HepG2 (cell line): Measurements from ENCODE around the gene CFAP210. TPM values are rescaled to one million over a fixed set of nuclear protein-coding genes. Genes with fewer than 3 reads are reported as not detected.
A peak's percentile ranks its signal among the peaks of the same experiment; 100 is the strongest.

Experiments used
- BCL3 ChIP-seq: sonication (generic); formaldehyde crosslinking; IDR thresholded peaks from 2 replicates; pipeline ENCODE4 v1.5.1; 2020; ENCODE audit warnings: mild to moderate bottlenecking, missing genetic modification reagents, moderate library complexity
- CHCHD3 ChIP-seq: sonication (generic); formaldehyde crosslinking; IDR thresholded peaks from 2 replicates; pipeline ENCODE4 v1.8.0; 2022; ENCODE audit warnings: mild to moderate bottlenecking, missing genetic modification reagents, moderate library complexity
- EED ChIP-seq: sonication (generic); formaldehyde crosslinking; IDR thresholded peaks from 2 replicates; pipeline ENCODE4 v1.5.0; 2020; ENCODE audit warnings: mild to moderate bottlenecking, missing genetic modification reagents
- FOXJ3 ChIP-seq: sonication (generic); formaldehyde crosslinking; IDR thresholded peaks from 2 replicates; pipeline ENCODE4 v1.4.0; 2020; ENCODE audit warnings: missing genetic modification reagents, mild to moderate bottlenecking, borderline replicate concordance
- HES4 ChIP-seq: sonication (generic); formaldehyde crosslinking; IDR thresholded peaks from 2 replicates; pipeline ENCODE4 v1.9.0; 2021; ENCODE audit warnings: mild to moderate bottlenecking, missing genetic modification reagents, borderline replicate concordance
- MED8 ChIP-seq: sonication (generic); formaldehyde crosslinking; IDR thresholded peaks from 2 replicates; pipeline ENCODE4 v1.8.1; 2023; ENCODE audit warnings: mild to moderate bottlenecking, missing genetic modification reagents; ENCODE audit not compliant: insufficient replicate concordance
- NFATC3 ChIP-seq: sonication (generic); formaldehyde crosslinking; IDR thresholded peaks from 2 replicates; pipeline ENCODE4 v1.5.1; 2020; ENCODE audit warnings: mild to moderate bottlenecking, missing genetic modification reagents
- SP2 ChIP-seq: sonication (generic); formaldehyde crosslinking; IDR thresholded peaks from 2 replicates; pipeline ENCODE4 v1.5.1; 2020; ENCODE audit warnings: mild to moderate bottlenecking, missing genetic modification reagents
- TFDP1 ChIP-seq: IDR thresholded peaks from 2 replicates; pipeline ENCODE4 v1.6.1; 2016; ENCODE audit warnings: missing compliant biosample characterization, missing genetic modification reagents, borderline replicate concordance
- XBP1 ChIP-seq: sonication (generic); formaldehyde crosslinking; IDR thresholded peaks from 2 replicates; pipeline ENCODE4 v1.5.0; 2020; ENCODE audit warnings: missing genetic modification reagents
- ZBTB38 ChIP-seq: sonication (generic); formaldehyde crosslinking; IDR thresholded peaks from 2 replicates; pipeline ENCODE4 v1.5.1; 2020; ENCODE audit warnings: mild to moderate bottlenecking, missing genetic modification reagents
- ZFP1 ChIP-seq: IDR thresholded peaks from 2 replicates; pipeline ENCODE4 v1.6.1; 2016
- ZNF138 ChIP-seq: sonication (generic); formaldehyde crosslinking; IDR thresholded peaks from 2 replicates; pipeline ENCODE4 v1.5.0; 2020; ENCODE audit warnings: mild to moderate bottlenecking, low read depth, missing genetic modification reagents
- ZNF180 ChIP-seq: sonication (generic); formaldehyde crosslinking; IDR thresholded peaks from 2 replicates; pipeline ENCODE4 v1.4.0; 2020; ENCODE audit warnings: low read depth, missing genetic modification reagents, borderline replicate concordance
- ZNF329 ChIP-seq: sonication (generic); formaldehyde crosslinking; IDR thresholded peaks from 2 replicates; pipeline ENCODE4 v1.9.0; 2021; ENCODE audit warnings: low read depth, mild to moderate bottlenecking, missing genetic modification reagents
- ZNF44 ChIP-seq: sonication (generic); formaldehyde crosslinking; IDR thresholded peaks from 2 replicates; pipeline ENCODE4 v1.5.1; 2020; ENCODE audit warnings: mild to moderate bottlenecking, missing genetic modification reagents
- ZNF530 ChIP-seq: sonication (generic); formaldehyde crosslinking; IDR thresholded peaks from 2 replicates; pipeline ENCODE4 v1.5.0; 2020; ENCODE audit warnings: low read depth, mild to moderate bottlenecking, missing genetic modification reagents
- ZNF644 ChIP-seq: IDR thresholded peaks from 2 replicates; pipeline ENCODE4 v1.6.1; 2016; ENCODE audit warnings: low read depth
- ZNF687 ChIP-seq: sonication (generic); formaldehyde crosslinking; IDR thresholded peaks from 2 replicates; pipeline ENCODE4 v1.5.1; 2020; ENCODE audit warnings: mild to moderate bottlenecking, missing genetic modification reagents, moderate library complexity
- ZNF737 ChIP-seq: sonication (generic); formaldehyde crosslinking; IDR thresholded peaks from 2 replicates; pipeline ENCODE4 v1.5.0; 2020; ENCODE audit warnings: missing genetic modification reagents, mild to moderate bottlenecking, borderline replicate concordance
- ZSCAN20 ChIP-seq: sonication (generic); formaldehyde crosslinking; IDR thresholded peaks from 2 replicates; pipeline ENCODE4 v1.4.0; 2020; ENCODE audit warnings: missing genetic modification reagents, mild to moderate bottlenecking, borderline replicate concordance
- polyA plus RNA-seq, 8 experiments: library from polyadenylated mRNA; depleted of rRNA in 3 of 8; stranded (reverse) in 7 of 8; unstranded in 1 of 8; fragments of >200 nt; fragmentation: Illumina TruSeq in 4 of 8; extraction: Trizol in 4 of 8; gene quantifications; 2 replicates each; pipeline versions ENCODE4 v1.2.1 to v1.2.3, GENCODE V29; 2011 to 2016; ENCODE audit warnings: low read depth in 4 of 8, missing spikeins in 1 of 8, mixed read lengths in 1 of 8; ENCODE audit not compliant: insufficient read depth in 1 of 8
- total RNA-seq, 5 experiments: library from RNA; depleted of rRNA; stranded (reverse); fragments of >200 nt; fragmentation: Illumina TruSeq; extraction: Trizol; gene quantifications; 2 replicates each; pipeline ENCODE4 v1.2.3, GENCODE V29; 2016; ENCODE audit warnings: low read depth in 1 of 5
- TF ChIP-seq, protein P1 (sequence below): sonication (generic); formaldehyde crosslinking; IDR thresholded peaks from 2 replicates; pipeline ENCODE4 v1.4.0; 2020; ENCODE audit warnings: missing genetic modification reagents

CFAP210 gene
- total and polyA plus RNA-seq, 2 of the 13 experiments (the other 11 are each of a cell fraction or from before 2014, with no cell fraction given): 0.18 TPM; not detected in 1

DNA sequence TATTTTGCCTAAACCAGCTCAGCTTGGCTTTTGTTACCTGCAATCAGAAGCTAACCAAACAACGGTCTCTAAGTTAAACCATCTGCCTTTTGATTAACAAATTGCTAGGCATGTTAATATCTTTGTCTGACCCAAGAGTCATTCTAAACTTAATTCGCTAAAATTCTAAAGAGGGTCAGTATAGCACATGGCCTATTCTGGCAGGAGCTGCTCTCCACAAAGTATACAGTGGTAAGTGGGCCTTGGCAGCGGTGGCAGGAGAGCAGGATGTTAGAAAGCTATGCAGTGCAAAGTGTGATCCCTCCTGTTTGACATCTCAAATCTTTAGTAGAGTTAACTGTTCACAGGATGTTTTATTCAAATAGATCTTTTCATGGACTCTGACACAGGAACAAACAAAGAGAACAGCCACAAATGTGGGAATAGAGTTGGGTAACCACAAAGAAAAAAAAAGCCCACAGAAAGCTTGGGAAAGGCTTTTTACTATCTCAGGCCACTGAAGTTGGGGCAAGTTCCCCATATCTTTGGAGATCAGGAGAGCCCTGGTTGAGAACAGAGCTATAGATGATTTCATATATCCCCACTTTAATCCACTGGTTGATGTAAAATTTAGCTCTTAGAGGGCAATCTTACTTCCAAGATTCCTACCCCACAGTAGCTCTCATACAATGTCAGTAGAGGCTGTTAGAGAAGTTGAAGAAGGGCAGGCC, 10.6 kb downstream of the CFAP210 start (continued):
- TF ChIP-seq, protein P1, sequence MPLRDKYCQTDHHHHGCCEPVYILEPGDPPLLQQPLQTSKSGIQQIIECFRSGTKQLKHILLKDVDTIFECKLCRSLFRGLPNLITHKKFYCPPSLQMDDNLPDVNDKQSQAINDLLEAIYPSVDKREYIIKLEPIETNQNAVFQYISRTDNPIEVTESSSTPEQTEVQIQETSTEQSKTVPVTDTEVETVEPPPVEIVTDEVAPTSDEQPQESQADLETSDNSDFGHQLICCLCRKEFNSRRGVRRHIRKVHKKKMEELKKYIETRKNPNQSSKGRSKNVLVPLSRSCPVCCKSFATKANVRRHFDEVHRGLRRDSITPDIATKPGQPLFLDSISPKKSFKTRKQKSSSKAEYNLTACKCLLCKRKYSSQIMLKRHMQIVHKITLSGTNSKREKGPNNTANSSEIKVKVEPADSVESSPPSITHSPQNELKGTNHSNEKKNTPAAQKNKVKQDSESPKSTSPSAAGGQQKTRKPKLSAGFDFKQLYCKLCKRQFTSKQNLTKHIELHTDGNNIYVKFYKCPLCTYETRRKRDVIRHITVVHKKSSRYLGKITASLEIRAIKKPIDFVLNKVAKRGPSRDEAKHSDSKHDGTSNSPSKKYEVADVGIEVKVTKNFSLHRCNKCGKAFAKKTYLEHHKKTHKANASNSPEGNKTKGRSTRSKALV (CRISPR knock-in tag): no peak
- TF ChIP-seq ZNF180 (CRISPR knock-in tag): no peak
- TF ChIP-seq ZSCAN20 (CRISPR knock-in tag): no peak
- no peak for TF ChIP-seq ZNF329
- TF ChIP-seq FOXJ3: peak; percentile 95; the same call in 1 of the 2 replicates
- no peak; the same call in none of the 2 replicates for TF ChIP-seq ZFP1
- TF ChIP-seq EED: no peak
- TF ChIP-seq ZNF644: peak; percentile 95
- no peak for TF ChIP-seq ZNF530 (CRISPR knock-in tag)
- no peak for TF ChIP-seq MED8 (CRISPR knock-in tag)
- TF ChIP-seq ZBTB38 (CRISPR knock-in tag): 0 out of 2 replicates have a peak, but pooled peaks have one; percentile 33
- TF ChIP-seq CHCHD3: no peak
- TF ChIP-seq ZNF687 (CRISPR knock-in tag): no peak
- no peak for TF ChIP-seq SP2 (CRISPR knock-in tag)
- TF ChIP-seq XBP1: no peak
- no peak for TF ChIP-seq BCL3 (CRISPR knock-in tag)
- TF ChIP-seq ZNF138 (CRISPR knock-in tag): no peak
- 0 out of 2 replicates have a peak, but pooled peaks have one; percentile 32 for TF ChIP-seq ZNF44 (CRISPR knock-in tag)
- TF ChIP-seq TFDP1 (CRISPR knock-in tag): peak; percentile 74; the same call in 1 of the 2 replicates
- 0 out of 2 replicates have a peak, but pooled peaks have one; percentile 17 for TF ChIP-seq NFATC3 (CRISPR knock-in tag)
- TF ChIP-seq ZNF737 (CRISPR knock-in tag): no peak
- TF ChIP-seq HES4 (CRISPR knock-in tag): no peak
